Brain pericyte (primary cell): ENCODE results near the gene PLEKHN1.
A peak's percentile ranks its signal among the peaks of the same experiment; 100 is the strongest.
"Not testable (repeated sequence)": the region's sequence is repeated elsewhere in the genome, so short reads cannot be mapped to it uniquely, and the experiment has no call there.

Experiments used
- DNase-seq: peaks from one replicate; pipeline ENCODE4 v3.0.0-alpha.2; 2012; ENCODE audit warnings: low read depth, low spot score

The PLEKHN1 gene

DNA sequence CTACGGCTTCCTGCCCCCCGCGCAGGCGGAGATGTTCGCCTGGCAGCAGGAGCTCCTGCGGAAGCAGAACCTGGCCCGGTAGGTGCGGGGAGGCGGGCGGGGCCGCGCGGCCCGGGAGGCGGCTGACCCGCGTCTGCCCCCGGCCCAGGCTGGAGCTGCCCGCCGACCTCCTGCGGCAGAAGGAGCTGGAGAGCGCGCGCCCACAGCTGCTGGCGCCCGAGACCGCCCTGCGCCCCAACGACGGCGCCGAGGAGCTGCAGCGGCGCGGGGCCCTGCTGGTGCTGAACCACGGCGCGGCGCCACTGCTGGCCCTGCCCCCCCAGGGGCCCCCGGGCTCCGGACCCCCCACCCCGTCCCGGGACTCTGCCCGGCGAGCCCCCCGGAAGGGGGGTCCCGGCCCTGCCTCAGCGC lies 23.9 kb upstream of the PLEKHN1 start:
- DNase-seq, result no peak

DNA sequence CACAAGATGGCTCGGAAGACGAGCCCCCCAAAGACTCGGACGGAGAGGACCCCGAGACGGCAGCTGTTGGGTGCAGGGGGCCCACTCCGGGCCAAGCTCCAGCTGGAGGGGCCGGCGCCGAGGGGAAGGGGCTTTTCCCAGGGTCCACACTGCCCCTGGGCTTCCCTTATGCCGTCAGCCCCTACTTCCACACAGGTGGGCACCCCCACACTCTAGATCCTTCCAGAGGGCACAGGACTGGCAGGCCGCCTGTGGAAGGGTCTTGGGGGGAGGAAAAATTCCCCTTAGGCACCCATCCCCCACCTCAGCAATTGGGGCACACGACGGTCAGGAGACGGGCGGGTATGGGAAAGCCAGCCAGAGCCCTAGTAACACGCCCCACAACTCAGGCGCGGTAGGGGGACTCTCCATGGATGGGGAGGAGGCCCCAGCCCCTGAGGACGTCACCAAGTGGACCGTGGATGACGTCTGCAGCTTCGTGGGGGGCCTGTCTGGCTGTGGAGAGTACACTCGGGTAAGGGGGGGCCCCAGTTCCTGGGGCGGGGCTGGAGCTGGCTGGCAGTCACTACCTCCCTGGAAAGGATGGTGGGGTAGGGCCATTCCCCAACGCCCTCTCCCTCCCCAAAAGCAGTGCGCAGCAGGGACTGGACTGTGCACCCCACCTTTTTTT lies 23.3 kb upstream of the PLEKHN1 start:
- DNase-seq, result no peak

DNA sequence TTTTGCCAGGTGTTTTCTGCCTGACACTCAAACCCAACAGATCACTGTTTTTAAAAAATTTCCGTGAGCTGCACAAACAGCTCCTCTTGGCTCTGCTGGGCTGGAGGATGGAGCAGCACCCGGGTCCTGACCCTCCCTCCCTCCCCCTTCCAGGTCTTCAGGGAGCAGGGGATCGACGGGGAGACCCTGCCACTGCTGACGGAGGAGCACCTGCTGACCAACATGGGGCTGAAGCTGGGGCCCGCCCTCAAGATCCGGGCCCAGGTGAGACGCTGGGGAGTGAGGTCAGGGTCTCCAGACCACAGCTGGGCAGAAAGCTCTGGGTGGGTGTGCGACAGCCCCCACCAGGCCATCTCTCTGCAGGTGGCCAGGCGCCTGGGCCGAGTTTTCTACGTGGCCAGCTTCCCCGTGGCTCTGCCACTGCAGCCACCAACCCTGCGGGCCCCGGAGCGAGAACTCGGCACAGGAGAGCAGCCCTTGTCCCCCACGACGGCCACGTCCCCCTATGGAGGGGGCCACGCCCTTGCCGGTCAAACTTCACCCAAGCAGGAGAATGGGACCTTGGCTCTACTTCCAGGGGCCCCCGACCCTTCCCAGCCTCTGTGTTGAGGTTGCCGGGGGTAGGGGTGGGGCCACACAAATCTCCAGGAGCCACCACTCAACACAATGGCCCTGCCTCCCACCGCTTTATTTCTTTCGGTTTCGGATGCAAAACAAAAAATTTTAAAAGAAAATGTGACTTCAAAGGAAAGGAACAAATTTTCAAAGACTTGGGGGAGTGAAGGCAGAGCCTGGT lies 22.5 kb upstream of the PLEKHN1 start:
- no peak for DNase-seq

DNA sequence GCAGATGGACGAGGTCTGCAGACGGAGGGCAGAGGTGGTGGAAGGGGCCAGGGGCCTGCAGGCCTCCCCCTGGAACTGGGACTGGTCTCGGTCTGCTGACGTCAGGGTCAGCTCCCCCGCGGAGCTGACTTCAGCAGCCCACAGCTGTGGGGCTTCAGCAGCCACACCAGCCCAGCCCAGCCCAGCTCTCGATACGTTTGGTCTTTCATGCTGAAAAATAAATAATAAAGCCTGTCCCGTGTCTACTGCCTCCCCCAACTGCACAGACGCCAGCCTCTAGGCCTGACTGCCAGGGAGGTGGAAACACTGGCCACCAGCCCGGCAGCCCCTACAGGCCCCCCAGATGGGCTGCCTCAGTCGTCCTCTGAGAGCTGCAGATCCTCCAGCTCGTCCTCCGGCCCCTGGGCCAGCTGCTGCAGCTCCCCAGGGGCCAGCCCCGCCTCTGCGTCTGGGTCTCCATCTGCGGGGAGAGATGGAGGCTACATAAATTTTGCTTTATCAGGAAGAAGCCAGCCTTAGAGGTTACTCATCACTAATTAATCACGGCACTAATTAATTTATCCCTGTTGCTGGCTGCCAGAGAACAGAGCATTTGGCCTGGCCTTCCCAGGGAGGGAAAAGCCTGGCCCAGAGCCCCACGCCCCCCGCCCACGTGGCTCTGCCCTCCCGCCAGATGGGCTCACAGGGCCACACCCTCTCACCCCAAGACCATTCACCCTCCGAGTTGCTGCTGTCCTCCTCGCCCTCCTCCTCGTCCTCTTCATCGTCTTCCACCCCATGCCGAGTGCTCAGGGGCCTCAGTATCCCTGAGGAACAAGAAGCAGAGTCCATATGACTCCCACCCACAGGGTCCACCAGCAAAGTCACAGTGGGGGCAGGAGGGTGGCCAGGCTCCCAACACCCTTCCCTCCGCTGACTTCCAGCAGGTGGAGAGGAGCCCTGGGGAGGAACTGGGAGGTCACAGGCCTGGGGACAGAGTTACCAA lies 21.6 kb upstream of the PLEKHN1 start:
- DNase-seq, result peak; percentile 64

DNA sequence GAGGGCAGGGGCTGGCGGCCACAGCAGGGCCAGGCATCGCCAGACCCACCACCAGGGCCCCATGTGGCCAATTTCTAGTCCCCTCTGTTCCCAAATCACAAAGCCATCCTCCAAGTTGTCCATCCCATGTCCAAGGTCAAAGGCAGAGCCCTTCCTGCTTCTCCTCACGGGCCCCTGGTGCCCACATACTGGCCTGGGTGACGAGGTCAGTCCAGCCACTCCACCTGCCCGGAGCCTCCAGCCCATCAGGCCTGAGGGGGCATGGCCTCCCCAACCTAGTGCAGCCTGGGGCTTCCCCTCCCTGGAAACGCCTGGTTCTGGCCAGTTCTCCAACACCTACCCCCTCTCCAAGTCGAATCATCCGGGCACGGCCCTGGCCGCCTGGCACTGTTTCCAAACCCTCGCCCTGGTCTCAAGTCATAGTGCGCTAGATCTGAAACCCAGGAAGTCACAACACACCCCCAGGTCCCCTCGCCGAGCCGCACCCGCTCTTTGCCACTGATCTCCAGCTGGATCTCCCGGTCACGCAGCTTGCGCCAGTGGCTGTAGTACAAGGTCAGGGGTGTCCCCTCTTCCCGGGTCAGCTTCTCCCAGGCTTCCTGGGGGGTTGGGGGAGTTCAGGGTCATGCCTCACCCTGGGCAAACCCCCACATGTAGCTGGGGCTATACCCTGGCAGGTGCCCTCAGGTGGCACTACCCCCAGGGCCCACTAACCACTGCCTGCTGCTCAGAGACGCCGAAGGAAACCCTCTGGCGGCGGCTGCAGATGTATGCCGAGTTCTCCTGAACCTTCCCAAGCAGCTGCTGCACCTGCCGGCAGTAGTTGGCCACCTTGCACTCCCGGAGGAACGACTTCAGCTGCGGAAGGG lies 20.4 kb upstream of the PLEKHN1 start:
- DNase-seq, result no peak

DNA sequence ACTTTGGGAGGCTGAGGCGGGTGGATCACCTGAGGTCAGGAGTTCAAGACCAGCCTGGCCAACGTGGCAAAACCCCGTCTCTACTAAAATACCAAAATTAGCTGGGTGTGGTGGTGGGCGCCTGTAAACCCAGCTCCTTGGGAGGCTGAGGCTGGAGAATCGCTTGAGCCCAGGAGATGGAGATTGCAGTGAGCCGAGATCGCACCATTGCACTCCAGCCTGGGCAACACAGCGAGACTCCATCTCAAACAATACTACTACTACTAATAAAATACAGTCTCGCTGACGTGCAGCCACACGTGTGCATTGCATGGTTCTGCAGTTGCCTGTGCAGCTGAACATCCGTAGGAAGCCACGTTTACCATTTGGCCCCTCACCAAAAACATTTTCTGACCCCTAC lies 19.5 kb upstream of the PLEKHN1 start:
- not testable (repeated sequence) for DNase-seq

DNA sequence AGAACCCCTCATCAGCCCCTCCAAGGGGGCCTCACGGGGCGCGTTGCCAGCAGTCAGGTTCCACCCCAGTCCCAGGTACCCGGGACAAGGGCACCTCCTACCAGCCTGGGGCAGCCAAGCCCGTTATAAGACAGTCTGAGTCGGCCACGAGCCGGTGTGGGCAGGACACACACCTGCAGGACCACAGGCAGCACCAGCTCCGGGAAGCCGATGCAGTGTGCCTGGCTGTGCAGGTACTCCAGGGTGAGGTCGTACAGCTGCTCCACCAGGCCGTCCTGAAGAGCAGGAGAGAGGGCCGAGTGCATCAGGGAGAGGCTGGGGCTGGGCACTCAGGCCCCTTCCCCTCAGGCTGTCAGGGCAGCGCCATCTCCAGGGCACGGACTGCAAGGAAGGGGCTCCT lies 18.3 kb upstream of the PLEKHN1 start:
- no peak for DNase-seq

DNA sequence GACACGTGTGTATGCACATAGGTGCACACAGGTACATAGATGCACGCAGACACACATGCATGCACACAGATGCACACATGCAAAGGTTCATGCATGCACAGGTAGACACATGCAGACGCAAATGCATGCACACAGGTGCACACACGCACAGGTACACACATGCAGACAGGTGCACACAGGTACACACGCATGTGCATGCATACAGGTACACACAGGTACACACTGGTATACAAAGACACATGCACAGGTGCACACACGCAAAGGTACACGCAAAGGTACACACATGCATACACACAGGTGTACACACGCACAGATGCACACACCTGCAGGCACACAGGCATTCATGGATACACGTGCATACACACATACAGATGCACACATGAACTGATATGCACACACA lies 16.0 kb upstream of the PLEKHN1 start:
- no peak for DNase-seq

DNA sequence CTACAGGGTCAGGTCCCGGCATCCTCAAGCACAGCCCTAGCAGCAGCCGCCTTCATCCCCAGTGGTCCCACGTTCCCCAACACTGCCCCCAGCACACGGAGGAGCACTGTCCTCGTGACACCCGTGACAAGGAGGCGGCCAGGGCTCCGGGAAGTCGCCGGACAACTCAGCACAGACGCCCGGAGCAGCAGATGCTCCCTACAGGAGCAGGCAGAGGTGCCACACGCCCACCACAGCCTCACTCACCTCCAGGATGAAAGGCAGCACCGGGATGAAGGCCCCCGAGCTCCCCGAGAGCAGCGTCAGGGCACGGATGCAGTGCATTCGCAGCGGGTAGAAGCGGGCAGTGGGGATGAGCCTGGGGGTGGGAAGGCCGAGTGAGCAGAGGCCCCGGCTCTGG lies 15.4 kb upstream of the PLEKHN1 start:
- no peak for DNase-seq

DNA sequence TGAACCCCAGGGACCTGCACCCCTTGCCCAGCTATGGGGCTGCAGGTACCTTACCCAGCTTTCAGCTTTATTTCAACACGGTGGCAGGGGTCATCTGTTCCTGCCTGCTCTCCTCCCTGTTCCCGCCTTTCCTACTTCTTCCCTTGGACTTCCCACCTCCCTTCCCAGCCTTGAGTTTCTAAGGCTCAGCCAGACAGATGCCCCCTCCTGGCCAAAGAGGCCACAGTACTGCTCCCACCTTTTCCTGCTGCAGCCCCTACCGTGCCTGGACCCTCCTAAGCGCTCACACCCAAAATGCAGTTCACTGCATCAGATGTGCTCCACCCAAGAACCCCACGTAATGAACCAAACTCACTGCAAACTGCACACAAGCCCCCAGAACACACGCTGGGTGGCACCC lies 14.9 kb upstream of the PLEKHN1 start:
- DNase-seq, result no peak

DNA sequence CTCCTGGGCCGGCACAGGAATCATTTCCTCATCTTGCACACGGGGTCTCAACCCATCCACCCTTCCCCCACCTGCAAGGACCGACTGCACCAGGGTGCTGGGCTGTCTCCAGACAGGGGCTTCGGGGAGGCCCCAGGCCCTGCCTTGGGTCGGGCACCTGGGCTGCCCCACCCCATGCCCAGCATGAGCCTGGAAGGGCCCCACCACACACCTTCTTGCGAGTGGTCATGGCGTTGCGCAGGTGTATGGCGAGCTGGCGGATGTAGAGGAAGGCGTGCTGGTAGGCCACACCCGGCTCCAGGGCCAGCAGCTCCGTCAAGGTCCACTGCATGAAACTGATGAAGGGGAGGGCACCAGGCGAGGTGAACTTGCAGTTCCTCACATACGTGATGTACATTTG lies 14.1 kb upstream of the PLEKHN1 start:
- no peak for DNase-seq

DNA sequence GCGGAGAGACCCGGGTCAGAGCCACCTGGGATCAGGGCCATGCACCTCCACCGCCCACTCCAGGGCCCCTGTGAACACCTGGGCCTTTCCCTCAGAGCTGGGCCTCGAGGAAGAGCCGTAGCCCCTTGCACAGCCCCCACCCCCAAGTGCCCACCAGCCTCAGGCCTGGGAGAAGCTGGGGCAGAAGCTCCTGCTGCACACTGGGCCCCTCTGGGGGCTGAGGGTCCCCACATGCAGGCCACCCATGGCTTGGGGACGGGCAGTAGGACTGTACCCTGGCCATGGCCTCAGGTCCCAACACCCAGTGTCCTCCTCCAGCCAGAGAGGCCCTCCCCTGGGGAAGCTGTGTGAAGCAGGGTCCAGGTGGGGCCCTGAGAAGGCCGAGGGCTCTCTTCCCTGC lies 13.7 kb upstream of the PLEKHN1 start:
- DNase-seq, result no peak

DNA sequence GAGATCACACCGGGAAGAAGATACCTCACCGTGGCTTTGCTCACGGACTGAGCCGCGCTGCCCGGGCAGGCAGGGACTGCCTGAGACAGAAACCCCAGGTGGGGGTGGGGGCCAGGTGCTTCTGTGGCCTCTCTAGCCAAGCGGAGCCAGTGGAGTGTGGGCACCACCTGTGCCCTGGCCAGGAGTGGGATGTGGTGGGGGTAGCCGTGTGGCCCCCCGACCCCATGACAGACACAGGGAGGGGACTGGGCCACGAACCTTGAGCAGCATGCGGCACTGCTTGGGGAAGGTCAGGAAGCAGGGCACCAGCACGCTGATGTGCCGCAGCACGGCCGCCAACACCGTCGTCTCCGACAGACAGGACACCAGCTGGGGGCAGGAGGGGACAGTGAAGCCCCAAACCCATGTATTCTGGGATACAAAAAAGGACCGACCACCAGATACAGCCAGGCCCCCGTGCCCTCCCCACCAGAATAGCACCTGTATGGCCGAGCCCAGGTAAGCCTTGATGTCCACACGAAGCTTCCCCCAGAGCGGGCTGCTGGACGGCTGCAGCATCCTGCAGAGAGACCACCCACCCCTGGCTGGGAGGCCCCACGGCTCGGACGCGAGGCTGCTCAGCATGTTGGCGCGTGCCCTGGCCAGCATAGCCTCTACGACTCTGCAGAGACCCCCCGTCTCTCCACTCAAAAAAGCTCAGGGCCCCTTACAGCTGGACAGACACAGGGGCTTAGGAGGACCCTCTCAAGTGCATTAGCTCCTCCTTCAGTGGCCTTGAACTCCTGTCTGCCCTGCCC lies 12.6 kb upstream of the PLEKHN1 start:
- DNase-seq, result no peak

DNA sequence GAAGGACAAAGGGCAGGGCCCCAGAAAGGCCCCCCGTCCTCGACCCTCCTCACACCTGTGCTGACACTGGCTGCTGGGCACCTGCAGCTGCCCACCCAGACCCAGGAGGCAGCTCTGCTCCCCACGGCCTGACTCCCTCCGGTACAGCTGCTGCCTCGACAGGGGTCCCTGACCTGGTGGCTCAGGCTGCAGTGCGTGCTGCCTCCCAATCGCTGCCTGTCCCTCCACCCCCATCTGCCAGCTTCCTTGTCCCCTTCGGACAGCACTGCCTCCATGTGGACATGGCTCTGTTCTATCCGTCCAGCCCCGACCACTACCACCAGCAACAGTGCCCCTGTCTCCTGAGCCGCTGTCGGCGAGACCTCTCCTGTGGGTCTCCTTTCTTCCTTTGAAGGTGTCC lies 11.4 kb upstream of the PLEKHN1 start:
- DNase-seq, result no peak

DNA sequence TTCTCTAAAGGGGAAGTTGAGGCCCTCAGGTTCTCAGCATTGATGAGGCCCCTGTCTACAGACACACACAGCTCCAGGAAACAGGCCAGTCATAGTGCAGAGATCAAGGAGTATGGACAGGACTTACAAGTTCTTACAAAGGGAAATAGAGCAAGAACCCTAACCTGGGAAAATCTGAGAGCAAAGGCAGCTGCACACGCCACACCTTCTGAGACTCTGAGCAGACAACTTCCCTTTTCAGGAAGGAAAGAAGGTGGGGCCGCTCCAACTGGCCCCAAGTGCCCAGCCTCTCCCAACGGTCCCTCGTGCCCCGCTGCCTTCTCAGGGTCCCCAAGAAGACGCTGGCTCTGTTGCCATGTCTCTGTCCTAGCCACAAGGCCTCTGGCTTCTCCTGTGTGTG lies 10.8 kb upstream of the PLEKHN1 start:
- no peak for DNase-seq

DNA sequence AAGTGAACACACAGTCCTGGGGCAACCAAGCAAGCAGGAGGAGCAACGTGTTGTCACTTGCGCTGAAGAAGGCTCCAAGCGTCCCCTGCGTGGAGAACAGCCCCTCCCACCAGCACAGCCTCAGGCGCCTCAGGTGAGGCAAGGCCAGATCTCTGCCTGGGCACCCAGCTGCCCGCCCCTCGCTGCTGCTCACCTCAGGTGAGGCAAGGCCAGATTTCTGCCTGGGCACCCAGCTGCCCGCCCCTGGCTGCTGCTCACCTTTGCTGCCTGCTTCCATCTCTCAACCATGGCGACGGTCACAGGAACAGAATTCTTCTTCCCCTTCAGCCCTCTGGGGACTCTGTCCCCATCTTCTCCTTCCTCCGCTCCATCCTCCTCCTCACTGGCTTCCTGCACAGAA lies 9.6 kb upstream of the PLEKHN1 start:
- DNase-seq, result no peak

DNA sequence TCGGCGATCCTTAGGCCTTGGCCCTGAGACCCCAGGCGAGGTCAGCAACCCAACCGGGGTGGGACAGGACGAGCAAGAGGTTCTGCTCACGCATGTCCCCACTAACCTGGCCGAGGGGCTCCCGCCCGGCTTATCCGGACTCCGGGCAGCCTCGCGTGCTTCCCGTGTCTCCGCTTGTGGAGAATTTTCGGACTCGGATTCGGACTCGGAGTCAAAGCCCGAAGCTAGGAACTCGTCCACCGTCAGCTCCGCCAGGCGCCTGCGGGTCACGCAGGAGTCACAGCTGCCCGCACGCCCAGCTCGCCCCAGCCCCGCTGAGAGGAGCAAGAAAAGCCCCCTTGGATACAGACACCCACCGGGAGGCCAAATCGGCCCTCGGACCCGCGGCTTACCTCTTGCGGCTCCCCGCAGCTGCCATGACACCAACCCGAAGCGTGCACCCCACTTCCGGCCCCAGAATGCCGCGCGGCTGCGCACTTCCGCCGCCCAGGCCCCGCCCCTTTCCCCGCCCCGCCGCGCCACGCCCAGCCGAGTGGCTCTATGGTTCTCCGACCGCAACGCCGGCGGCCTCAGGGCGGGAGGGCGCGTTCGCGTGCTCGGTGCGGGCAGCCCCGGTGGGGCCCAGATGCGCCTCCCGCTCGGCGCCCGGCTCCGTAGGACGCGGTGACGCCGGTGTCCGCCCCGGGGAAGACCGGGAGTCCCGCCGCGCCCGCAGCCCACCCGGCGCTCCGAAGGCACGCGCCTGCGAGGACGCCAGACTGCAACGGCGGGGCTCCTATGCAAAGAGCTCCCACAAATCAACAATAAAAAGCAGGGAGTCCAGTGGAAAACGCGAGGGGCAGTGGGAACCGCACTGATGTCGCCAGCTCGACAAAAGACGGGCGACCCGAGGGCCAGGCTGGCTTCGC lies 7.2 kb upstream of the PLEKHN1 start, which contains the start of gene NOC2L:
NOC2L (minus strand) TSS at position 434 of the 908 bp plus-strand sequence; CDS start at position 418, 16 bp downstream.
- DNase-seq, result peak; percentile 49

DNA sequence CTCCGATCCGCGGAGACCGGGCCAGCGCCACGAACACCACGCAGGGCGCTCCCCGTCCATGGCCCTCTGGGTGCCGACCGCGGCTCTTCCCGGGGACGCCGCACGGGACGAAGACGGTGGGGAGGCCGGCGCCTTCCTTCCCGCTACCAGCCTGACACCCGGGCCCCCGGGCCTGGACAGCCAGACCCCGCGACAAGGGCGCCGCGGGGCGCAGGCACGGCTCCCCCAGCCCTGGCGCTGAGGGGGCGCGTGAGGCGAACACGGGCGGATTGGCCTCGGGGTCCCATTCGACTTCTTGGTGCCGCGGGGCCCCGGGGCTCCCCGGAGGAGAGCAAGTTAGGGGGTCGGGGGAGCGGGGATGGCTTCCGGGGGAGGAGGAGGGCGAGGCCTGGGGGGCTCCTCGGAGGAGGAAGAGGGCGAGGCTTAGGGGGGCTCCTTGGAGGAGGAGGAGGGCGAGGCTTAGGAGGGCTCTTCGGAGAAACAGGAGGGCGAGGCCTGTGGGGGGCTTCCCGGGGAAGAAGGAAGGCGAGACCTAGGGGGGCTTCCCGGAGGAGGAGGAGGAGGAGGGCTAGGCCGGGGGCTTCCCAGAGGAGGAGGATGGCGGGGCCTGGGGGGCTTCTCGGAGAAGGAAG lies 6.4 kb upstream of the PLEKHN1 start:
- no peak for DNase-seq
